GM12878 (cell line): ENCODE measurements around the gene TRIM73. TPM values are rescaled to one million over a fixed set of nuclear protein-coding genes. Genes with fewer than 3 reads are reported as not detected.
"Not testable (repeated sequence)": the region's sequence is repeated elsewhere in the genome, so short reads cannot be mapped to it uniquely, and the experiment has no call there.

Experiments
- ATAC-seq: fragments of 200-7000 bp; cut with Tn5 transposase; 3 replicates; pipeline ENCODE4 v1.9.1; 2020; ENCODE audit warnings: mild to moderate bottlenecking, moderate library complexity
- BruUV-seq: library from RNA; stranded (reverse); fragments of 400-500 nt; replicated peaks from 2 replicates; lab custom pipeline; 2021; lab: Mats Ljungman, UMichigan
- CTCF ChIA-PET: fragments of 300-600 bp; sonication (Branson Sonifier 250); formaldehyde crosslinking; extraction: SDS; loops from one replicate; lab custom pipeline; 2021; ENCODE audit warnings: inconsistent platforms; lab: Yijun Ruan, JAX
- POLR2A ChIA-PET: fragments of 350-600 bp; formaldehyde crosslinking; extraction: SDS; loops from one replicate; lab custom pipeline; 2021; ENCODE audit warnings: inconsistent platforms; lab: Charles Lee
- RAD21 ChIA-PET: fragments of 300-600 bp; sonication (Branson Sonifier 250); formaldehyde crosslinking; loops from one replicate; lab custom pipeline; 2023; ENCODE audit warnings: antibody characterized with exemption; ENCODE audit not compliant: unreplicated experiment; lab: Charles Lee
- SMC1A ChIA-PET: fragments of 300-600 bp; sonication (Branson Sonifier 250); formaldehyde crosslinking; loops from one replicate; lab custom pipeline; 2023; ENCODE audit not compliant: unreplicated experiment, uncharacterized antibody; lab: Charles Lee
- DNase-seq: peaks from one replicate; pipeline ENCODE4 v3.0.0-alpha.2; 2011; ENCODE audit warnings: low read depth, low spot score
- FAIRE-seq: peaks from 3 replicates; lab custom pipeline; 2011; peaks lifted over from hg19 to GRCh38; lab: Jason Lieb, UNC
- H2AFZ ChIP-seq: 2 replicates; pipeline ENCODE4 v1.6.0; 2011; ENCODE audit warnings: low read depth, low read length, control low read depth; ENCODE audit not compliant: control insufficient read depth
- H3K27ac ChIP-seq: 2 replicates; pipeline ENCODE4 v1.5.1; 2011; ENCODE audit warnings: control low read depth; ENCODE audit not compliant: control insufficient read depth, insufficient read depth
- H3K27me3 ChIP-seq, 2 experiments: replicated peaks in 1 of 2; 2 replicates each; pipeline versions ENCODE4 v1.6.0 to v1.6.1; 2011; ENCODE audit warnings: low read length in 1 of 2; ENCODE audit not compliant: control insufficient read depth in 2 of 2, insufficient read depth in 2 of 2
- H3K36me3 ChIP-seq, 2 experiments: 2 replicates each; pipeline ENCODE4 v1.5.1; 2011; ENCODE audit warnings: low read length in 1 of 2; ENCODE audit not compliant: control insufficient read depth in 2 of 2, insufficient read depth in 2 of 2
- H3K4me1 ChIP-seq: 2 replicates; pipeline ENCODE4 v1.6.1; 2011; ENCODE audit warnings: mild to moderate bottlenecking, low read length, moderate library complexity, mixed read lengths; ENCODE audit not compliant: control insufficient read depth, insufficient read depth
- H3K4me2 ChIP-seq: 2 replicates; pipeline ENCODE4 v1.6.0; 2011; ENCODE audit warnings: control low read depth; ENCODE audit not compliant: control insufficient read depth, insufficient read depth
- H3K4me3 ChIP-seq: fragments of 200-600 bp; sonication (generic); 2 replicates; pipeline ENCODE4 v1.5.1; 2016
- H3K79me2 ChIP-seq: 2 replicates; pipeline ENCODE4 v1.6.0; 2011; ENCODE audit warnings: low read length; ENCODE audit not compliant: control insufficient read depth, insufficient read depth
- H3K9ac ChIP-seq: 2 replicates; pipeline ENCODE4 v1.8.0; 2011; ENCODE audit warnings: low read length, control low read depth, mixed read lengths; ENCODE audit not compliant: control insufficient read depth, insufficient read depth
- H3K9me3 ChIP-seq: replicated peaks from 3 replicates; pipeline ENCODE4 v1.5.1; 2011; ENCODE audit warnings: mild to moderate bottlenecking, low read length; ENCODE audit not compliant: control insufficient read depth, insufficient read depth
- H4K20me1 ChIP-seq: 2 replicates; pipeline ENCODE4 v1.6.0; 2011; ENCODE audit not compliant: control insufficient read depth, insufficient read depth
- WGBS: methylation state at CpG from one replicate; pipeline ENCODE4 v1.1.6; 2016; ENCODE audit warnings: low lambda C conversion rate; ENCODE audit not compliant: insufficient replicate concordance, insufficient coverage; ENCODE audit errors: missing lambda C conversion rate; 5-methylcytosine and 5-hydroxymethylcytosine counted together
- in situ Hi-C: fragments of 300-500 bp; cut with MboI; formaldehyde crosslinking; loops from 9 replicates; pipeline ENCODE4 v1.14.3; 2018; ENCODE audit warnings: mixed read lengths
- intact Hi-C: fragments of 100-400 bp; cut with micrococcal nuclease; formaldehyde crosslinking; loops from one replicate; pipeline ENCODE4 v1.14.2; 2022; ENCODE audit not compliant: unreplicated experiment
- polyA plus RNA-seq, 11 experiments: library from polyadenylated mRNA; depleted of rRNA in 4 of 11; unstranded in 6 of 11; stranded (reverse) in 5 of 11; fragments of >200 nt; fragmentation: Nextera tagmentation in 4 of 11; fragmentation: Illumina TruSeq in 1 of 11; extraction: Ambion mirVana in 4 of 11; extraction: Trizol in 1 of 11; gene quantifications; 1 replicate in 1 of 11; 2 replicates in 10 of 11; pipeline versions ENCODE4 v1.2.1 to v1.2.3, GENCODE V29; 2011 to 2016; ENCODE audit warnings: inconsistent platforms in 2 of 11, missing spikeins in 2 of 11, low read depth in 1 of 11
- total RNA-seq, 4 experiments: library from RNA; depleted of rRNA in 3 of 4; stranded (reverse); fragments of >200 nt in 3 of 4; fragmentation: Illumina TruSeq in 1 of 4; extraction: Trizol in 1 of 4; gene quantifications; 2 replicates each; pipeline versions ENCODE4 v1.2.1 to v1.2.3, GENCODE V29; 2013 to 2021

The TRIM73 gene
- total and polyA plus RNA-seq, 10 of the 15 experiments (the other 5 are each of a cell fraction or from before 2014, with no cell fraction given) = 0.16 to 3.6 (median 0.76) TPM; not detected in 1

DNA sequence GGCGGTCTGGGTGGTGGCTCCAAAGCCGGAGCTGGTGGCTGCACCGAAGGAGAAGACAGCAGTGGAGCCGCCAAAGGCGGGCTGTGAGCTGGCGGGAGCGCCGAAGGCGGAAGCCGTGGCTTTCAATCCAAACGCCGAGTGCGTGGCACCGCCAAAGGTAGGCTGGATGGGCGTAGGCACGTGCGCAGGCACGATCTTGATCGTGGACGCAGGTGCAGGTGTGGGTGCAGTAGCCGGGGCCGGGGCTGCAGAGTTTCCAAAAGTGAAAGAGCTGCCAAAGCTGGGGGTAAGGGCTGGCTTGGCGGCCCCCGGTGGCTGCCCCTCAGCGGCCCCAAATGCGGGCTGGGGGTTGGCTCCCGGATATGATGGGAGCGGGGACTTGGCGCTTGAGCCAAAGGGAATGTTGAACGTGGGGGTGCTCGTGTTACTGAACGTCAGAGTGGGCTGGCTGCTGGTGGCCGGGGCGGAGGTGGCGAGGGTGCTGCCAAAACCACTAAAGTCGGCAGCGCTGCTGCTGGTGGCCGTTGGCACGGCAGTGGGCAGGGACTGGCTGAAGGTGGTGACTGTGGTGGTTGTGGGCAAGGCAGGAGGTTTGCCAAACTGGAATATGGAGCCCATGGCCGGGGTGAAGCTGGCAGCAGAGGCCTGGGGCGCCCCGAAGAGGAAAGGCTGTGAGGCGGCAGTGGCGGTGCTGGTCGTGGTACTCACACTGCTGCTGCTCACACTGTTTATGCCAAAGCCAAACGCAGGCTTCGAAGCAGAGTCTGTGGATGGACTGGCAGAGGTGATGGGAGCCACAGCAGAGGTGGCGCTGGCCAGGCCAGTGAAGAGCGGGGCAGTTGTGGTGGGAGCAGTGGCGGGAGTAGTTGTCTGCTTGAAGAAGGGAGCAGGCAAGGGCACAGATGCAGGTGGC lies 26.6 kb downstream of the TRIM73 start:
- H3K79me2 ChIP-seq, H3K36me3 ChIP-seq, CTCF ChIA-PET, POLR2A ChIA-PET, H3K27me3 ChIP-seq, H2AFZ ChIP-seq, SMC1A ChIA-PET, FAIRE-seq, RAD21 ChIA-PET, DNase-seq, ATAC-seq, in situ Hi-C loops, H3K4me3 ChIP-seq, H3K27ac ChIP-seq, H4K20me1 ChIP-seq, H3K9ac ChIP-seq, H3K9me3 ChIP-seq, H3K4me1 ChIP-seq, H3K4me2 ChIP-seq, intact Hi-C loops: not testable (repeated sequence)
- TSS peak; percentile 22 for BruUV-seq
- WGBS = 95% methylated on average over 30 of the region's 50 CpGs

DNA sequence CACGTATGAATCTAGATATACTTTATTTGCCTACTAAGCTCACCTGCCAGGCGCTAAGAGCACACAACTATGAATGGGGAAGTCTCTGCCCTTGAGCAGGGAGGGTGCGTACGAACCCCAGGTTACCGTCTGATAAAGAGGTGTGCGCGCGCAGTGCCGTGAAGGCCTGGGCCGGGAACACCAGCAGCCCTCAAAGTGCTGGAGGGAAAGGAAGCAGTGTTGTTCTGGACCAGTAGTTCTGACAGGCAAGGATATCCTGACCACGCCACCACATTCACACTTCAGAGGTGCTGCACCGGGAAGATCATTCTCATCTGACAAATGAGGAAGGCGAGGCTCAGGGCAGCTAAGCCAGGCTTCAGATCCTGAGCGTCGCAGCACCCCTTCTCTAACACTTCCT lies 28.1 kb downstream of the TRIM73 start:
- H3K27me3 ChIP-seq, ATAC-seq, H3K4me3 ChIP-seq, H3K79me2 ChIP-seq, H4K20me1 ChIP-seq, SMC1A ChIA-PET, H3K9ac ChIP-seq, FAIRE-seq, RAD21 ChIA-PET, H3K36me3 ChIP-seq, CTCF ChIA-PET, intact Hi-C loops, H3K27ac ChIP-seq, in situ Hi-C loops, H3K4me1 ChIP-seq, H3K4me2 ChIP-seq, H3K9me3 ChIP-seq, H2AFZ ChIP-seq, POLR2A ChIA-PET, BruUV-seq, DNase-seq: not testable (repeated sequence)
- WGBS = 100% methylated on average over 8 of the region's 15 CpGs

- SMC1A ChIA-PET, H3K9me3 ChIP-seq, ATAC-seq, H3K27ac ChIP-seq, H3K4me1 ChIP-seq, BruUV-seq, FAIRE-seq, H3K9ac ChIP-seq, H4K20me1 ChIP-seq, CTCF ChIA-PET, in situ Hi-C loops, H3K4me2 ChIP-seq, H3K27me3 ChIP-seq, DNase-seq, H2AFZ ChIP-seq, H3K4me3 ChIP-seq, H3K79me2 ChIP-seq, POLR2A ChIA-PET, RAD21 ChIA-PET: not testable (repeated sequence)
- intact Hi-C loops = loop anchor here (10.0 kb wide), 2 partner anchors 206 to 364 kb away; partner anchors contain the start of gene RCC1L
- WGBS = 97% methylated on average over 4 of the region's 4 CpGs
- H3K36me3 ChIP-seq = peaks cover 7 to 18% of the 10 kb centered on the region in 2 experiments
These were observed 43.6 kb downstream of the TRIM73 start for GRCh38 chr7:75439000-75439399.

DNA sequence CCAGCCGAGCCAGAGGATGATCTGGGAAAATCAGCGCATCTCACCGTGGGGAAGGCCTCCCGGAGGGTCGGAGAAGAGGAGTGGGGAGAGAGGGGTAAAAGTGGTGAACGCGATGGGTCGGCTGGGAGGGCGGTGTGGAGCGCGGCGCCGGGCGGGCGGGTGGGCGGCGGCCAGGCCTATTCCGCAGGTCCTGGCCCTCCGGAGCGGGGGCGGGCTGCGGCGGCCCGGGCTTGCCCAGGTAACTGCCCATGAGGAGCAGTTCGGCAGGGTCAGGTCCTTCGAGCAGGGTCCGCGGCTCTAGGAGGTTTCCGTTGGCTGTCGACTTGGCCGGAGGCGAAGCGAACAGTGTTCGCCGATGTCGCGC lies 46.7 kb downstream of the TRIM73 start:
- FAIRE-seq, H3K27ac ChIP-seq, SMC1A ChIA-PET, POLR2A ChIA-PET, H3K4me1 ChIP-seq, H4K20me1 ChIP-seq, H3K9ac ChIP-seq, BruUV-seq, intact Hi-C loops, H3K27me3 ChIP-seq, RAD21 ChIA-PET, CTCF ChIA-PET, DNase-seq, H3K36me3 ChIP-seq, H3K79me2 ChIP-seq, H3K9me3 ChIP-seq, in situ Hi-C loops, H2AFZ ChIP-seq, H3K4me2 ChIP-seq: not testable (repeated sequence)
- 0% methylated on average over 5 of the region's 37 CpGs for WGBS
- H3K4me3 ChIP-seq = peak overlapping the region; percentile 41; the same call in 1 of the 2 replicates
- ATAC-seq = peak; percentile 70
